ENCODE measurements around the gene LOXL1.

Gene LOXL1

GRCh38 chr15:73996939-73997338 lies 70.7 kb downstream of the LOXL1 start:
- DNase-seq = no peak

- no peak for DNase-seq
Measured at GRCh38 chr15:73997986-73998385, 71.7 kb downstream of the LOXL1 start.
